Hematopoietic multipotent progenitor cell treated with erythropoietin and hydrocortisone succinate and interleukin-3 and kit ligand, for 8 days (in vitro differentiated cells): ENCODE results near the gene OTUD5.
"Not testable (repeated sequence)": the region's sequence is repeated elsewhere in the genome, so short reads cannot be mapped to it uniquely, and the experiment has no call there.

Source experiments
- DNase-seq: peaks from one replicate; pipeline ENCODE4 v3.0.0-alpha.2; 2015

Gene OTUD5

DNA sequence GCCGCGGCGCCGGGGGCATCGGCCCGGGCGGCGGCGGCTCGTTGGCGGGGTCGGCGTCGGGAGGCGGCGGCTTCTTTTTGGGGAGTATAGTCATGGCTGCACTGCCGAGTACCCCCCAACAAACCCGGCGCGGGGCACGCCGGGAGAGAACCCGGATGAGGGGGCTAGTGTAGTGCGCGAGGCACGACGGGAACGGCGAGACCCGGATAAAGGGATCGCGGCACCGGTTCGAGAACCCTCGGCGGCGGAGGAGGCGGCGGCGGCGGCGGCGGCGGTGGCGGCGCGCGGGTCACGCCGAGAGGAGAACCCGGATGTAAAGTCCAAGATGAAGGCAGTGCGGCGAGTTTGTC, at the start of gene OTUD5:
TSS of gene OTUD5 (minus strand) at position 131 of the 350 bp plus-strand sequence. CDS start at position 94, 37 bp downstream.
- DNase-seq: peak; percentile 70

GRCh38 chrX:49003696-49004095, 46.3 kb upstream of the OTUD5 start:
- no peak for DNase-seq

- DNase-seq: peak; percentile 91
These were observed 44.9 kb upstream of the OTUD5 start, which contains the start of gene GRIPAP1 for GRCh38 chrX:49002091-49002935. Gene GRIPAP1 (minus strand): TSS chrX:49002264. CDS start chrX:49002229, 35 bp downstream.

DNA sequence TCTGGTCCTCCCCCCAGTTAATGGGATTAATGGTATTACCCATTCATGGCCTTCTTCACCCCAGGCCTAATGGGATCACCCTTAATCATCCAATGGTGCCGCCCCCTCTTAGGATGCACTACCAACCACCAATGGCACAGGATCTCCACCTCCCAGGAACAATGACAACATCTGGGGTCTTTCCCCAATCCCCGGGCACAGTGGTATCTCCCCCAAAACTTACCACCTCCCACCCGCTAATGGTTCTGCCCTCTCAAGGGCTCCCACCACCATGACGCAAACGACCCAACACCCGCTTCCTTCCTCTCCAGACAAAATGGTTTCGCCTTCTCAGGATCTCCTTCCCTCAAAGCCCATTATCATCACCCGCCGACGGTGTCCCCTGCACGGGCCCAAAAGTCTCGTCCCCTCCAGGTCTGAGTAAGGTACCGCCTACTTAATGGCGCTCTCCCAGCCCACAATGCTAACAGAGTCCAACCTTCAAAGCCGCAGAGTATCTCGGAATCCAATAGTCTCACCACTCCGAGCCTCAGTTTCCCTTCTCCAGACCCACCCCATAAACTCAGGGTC, 44.2 kb upstream of the OTUD5 start:
- DNase-seq: peak; percentile 64

DNA sequence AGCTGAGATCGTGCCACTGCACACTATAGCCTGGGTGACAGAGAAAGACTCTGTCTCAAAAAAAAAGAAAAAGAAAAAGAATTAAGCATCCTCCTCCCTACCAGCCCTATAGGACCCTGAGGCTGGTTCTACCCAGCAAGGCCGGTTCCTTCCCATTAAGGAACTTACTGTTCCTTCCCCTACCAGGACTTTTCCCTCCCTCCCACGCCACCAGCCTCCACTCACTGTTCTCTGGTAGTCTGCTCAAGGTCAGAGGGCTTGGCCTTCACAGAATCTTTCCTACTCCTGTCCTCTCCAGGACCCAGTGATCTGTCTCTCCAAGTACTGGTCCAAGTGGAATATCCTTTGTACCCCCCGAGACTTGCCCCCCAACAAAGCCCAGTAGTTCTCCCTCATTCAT, 43.2 kb upstream of the OTUD5 start:
- no peak for DNase-seq

DNA sequence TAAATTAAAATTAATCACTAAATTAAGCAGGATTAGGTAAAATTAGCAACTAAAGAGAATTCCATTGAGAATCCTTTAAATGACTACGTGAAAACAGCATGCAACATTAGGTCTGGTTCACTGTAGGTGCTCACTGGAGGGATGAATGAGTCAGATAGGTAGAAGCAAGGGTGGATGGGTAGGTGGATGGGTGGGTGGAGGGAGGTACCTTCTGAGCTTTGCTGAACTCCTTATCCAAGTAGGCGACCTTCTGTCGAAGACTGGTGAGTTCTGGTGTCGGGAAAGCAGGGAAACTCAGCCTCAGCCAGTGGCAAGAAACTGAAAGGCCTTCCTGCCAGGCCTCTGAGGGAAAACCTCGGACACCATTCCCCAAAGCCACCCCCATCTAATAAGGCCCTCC, 41.6 kb upstream of the OTUD5 start:
- DNase-seq: no peak

DNA sequence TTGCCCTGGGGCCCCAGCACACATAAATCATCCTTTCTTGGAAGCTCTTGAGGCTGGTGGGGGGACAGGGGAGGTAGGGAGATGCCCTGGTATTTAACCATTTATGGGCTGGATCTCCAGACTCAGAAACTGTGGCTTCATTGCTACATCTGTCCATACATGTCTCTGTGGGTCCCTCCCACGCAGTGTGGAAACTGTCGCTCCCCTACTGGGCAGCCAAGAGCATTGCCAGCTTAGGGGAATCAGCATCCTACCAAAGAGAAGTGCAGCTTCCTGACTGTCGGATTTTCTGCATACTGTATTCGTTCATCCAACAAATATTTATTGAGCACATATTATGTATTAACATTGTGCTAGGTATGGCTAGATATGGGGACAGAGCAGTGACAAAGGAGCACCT, 41.0 kb upstream of the OTUD5 start:
- no peak for DNase-seq

GRCh38 chrX:48997865-48998264, 40.5 kb upstream of the OTUD5 start:
- no peak for DNase-seq

DNA sequence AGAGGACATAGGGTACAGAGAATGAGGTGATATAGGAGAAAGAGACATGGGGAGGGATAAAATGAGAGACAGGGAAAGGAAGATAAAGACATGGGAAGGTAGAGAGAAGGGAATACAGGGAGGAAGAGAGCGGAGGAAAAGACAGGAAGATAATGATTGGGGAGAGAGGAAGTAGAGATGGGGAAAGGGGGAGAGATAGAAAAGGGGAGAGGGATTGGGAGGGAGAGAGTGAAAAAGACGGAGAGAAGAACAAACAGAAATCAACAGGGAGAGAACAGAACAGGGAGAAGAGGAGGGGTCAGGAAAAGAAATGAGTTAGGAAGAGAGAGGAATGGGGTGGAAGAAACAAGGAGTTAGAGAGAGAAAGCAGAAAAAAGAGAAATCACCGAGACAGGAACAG, 40.0 kb upstream of the OTUD5 start:
- no peak for DNase-seq

DNA sequence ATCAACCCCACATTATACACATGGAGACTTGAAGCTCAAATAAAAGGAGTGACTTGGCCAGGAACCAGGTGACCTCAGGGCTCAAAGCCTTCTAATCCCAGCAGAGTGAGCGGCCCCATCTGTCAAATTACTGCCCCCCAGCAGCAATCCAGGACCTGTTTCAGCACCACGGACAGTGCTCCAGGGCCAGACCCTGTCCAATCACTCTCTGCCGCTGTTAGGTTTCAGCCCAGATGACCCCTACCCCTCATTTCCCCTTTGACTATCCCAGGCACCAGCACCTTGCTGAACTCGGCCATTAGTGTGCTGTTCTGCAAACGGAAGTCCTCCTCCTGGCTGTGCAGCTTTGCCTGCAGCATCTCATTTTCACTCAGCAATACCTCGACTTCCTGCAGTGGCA, 39.6 kb upstream of the OTUD5 start:
- no peak for DNase-seq

DNA sequence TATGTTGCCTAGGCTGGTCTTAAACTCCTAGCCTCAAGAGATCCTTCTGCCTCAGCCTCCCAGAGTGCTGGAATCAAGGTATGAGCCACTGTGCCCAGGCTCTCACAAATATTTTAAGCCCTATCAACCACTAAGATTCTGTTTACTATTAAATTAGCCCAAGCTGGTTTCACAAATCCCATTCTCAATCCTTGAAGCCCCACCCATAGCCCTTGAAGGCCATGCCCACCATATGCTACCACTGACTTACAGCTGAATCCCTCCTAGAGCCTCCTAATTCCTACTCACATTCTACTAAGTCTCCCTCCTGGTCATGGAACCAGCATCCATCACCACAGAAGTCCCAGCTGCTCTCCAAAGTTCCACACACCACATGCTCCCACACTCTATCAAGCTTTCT, 34.9 kb upstream of the OTUD5 start:
- no peak for DNase-seq

DNA sequence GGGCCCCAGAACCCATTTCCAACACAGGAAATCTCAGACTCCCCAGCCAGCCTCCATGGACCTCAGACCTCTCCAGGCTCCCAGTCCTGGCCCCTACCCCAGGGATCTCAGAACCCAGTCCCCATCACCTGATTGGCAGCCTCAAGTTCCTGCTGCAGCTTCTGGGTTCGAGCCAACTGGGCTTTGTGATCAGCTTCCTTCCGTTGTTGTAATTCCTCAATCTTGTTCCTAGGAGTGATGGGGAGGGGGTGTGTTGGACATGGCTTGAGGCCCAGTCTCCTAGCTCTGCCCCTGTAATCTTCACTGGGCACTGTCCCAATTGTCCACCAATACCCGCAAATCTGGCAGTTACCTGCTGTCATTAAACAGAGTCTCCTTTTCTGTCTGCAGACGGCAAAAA, 32.1 kb upstream of the OTUD5 start:
- no peak for DNase-seq

GRCh38 chrX:48983896-48984295, 26.5 kb upstream of the OTUD5 start:
- no peak for DNase-seq

- DNase-seq: no peak
These were observed 25.7 kb upstream of the OTUD5 start for GRCh38 chrX:48983081-48983480.

GRCh38 chrX:48981178-48981577, 23.8 kb upstream of the OTUD5 start:
- DNase-seq: no peak

DNA sequence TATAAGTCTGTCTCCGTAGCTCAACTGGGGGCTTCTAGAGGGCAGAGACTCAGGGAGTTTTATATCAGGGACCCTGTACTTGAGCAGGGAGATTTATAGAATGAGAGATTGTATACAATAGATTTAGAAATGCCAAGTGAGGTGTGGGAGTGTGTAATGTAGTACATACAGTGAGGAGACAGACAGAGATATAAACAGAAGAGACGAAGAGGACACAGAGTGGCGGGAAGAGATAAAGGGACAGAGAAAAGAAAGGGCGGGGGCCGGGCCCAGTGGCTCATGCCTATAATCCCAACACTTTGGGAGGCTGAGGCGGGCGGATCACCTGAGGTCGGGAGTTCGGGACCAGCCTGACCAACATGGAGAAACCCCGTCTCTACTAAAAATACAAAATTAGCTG, 22.9 kb upstream of the OTUD5 start:
- not testable (repeated sequence) for DNase-seq

- no peak for DNase-seq
These were observed 20.8 kb upstream of the OTUD5 start for GRCh38 chrX:48978226-48978625.

GRCh38 chrX:48976086-48976485, 18.7 kb upstream of the OTUD5 start:
- DNase-seq: no peak

GRCh38 chrX:48975541-48975940, 18.1 kb upstream of the OTUD5 start:
- DNase-seq: no peak

DNA sequence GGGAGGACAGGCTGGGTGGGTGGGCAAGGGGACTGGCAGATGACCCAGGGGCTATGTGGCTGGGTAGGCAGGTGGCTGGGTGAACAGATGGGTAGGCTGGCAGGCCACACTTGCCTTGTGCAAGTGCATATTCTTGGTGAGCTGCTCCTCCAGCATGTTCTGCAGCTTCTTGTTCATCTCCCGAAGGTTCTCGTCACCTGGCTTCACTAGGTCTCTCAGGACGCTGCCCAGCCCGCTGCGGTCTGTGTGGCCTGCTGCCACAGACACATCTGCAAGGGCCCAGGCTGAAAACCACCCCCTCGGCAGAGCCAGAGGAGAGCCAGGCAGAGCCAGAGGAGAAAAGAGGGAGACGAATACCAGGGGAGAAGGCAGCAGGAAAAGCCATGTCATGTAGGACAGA, 17.6 kb upstream of the OTUD5 start:
- DNase-seq: no peak

- no peak for DNase-seq
These were observed 17.2 kb upstream of the OTUD5 start for GRCh38 chrX:48974574-48974973.

DNA sequence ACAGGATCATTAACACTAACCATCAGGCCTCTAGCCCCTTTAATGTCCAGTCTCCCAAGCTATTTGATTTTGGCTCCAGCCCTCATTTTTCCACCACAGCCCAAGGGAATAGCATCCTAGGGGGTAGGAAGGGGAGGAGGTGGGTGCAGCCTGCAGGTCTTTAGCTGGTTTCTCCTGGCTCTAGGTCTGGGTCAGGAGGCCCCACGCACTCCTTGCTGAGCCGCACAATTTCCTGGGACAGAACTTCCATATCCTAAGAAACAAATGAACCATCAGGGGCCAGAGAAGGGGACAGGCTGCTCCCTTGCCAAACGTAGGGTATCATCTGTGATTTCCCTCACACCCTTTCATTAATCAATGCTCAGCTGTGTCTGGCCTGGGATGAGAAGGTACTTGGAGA, 16.6 kb upstream of the OTUD5 start:
- no peak for DNase-seq

DNA sequence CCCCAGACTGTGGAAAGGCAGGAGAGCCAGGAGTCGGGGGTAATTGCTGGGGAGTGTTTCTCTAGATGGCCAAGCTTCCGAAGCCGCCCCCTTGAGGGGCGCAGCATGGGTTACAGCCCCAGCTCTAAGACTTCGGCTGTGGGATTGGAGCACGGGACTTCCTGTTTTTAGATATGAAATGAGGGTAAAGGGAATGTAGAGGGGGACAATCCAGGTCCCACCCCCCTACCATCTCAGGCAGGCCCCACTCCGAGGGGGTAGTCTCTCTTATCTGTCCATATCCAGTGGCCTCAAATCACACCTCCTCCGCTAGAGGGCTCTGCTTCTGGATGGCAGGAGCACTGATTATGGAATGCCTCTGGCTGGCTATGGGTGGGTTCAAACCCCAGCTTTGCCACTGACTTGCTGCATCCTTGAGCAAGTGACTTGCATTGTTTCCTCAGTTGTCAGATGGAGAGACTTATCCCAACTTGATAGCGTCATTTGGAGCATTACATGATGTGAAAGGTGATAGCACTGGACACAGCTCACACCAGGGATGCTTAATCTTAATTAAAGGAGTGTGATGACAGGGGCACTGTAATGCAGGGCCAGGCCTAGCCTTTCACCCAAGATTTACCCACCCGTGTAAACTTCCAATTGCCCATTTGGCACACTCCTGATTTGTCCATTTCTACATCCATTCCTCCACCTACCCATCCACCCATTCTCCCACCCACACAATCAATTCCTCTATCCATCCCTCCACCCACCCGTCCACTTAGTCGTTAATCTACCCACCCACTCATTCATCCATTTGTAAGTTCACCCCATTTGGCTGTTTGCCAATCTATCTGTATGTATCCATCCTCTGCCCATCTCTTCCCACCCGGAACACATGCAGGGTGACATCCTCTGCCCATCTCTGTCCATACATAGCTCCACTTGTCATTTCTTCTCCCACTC, 15.1 kb upstream of the OTUD5 start:
- DNase-seq: peak; percentile 63
